Thyroid gland (tissue), 4 donors: ENCODE measurements around the gene PPP4R2.

Source experiments
- CTCF ChIP-seq, 6 experiments: fragments of 200-600 bp in 3 of 6; fragments of 450-650 bp in 3 of 6; sonication (generic) in 3 of 6; IDR thresholded peaks; one replicate each; pipeline ENCODE4 v1.5.1; 2016 to 2019; ENCODE audit warnings: antibody characterized with exemption in 6 of 6, mild to moderate bottlenecking in 2 of 6, inconsistent platforms in 1 of 6, moderate library complexity in 1 of 6
- POLR2A ChIP-seq, 2 donors: fragments of 450-650 bp; IDR thresholded peaks; one replicate each; pipeline ENCODE4 v1.6.1; 2017; ENCODE audit warnings: antibody characterized with exemption in 2 of 2, mild to moderate bottlenecking in 2 of 2, moderate library complexity in 1 of 2

GRCh38 chr3:72969766-72970165 is 26.8 kb upstream of the PPP4R2 start:
- TF ChIP-seq CTCF (IDR thresholded peaks at IDR 0.05) (no peak), POLR2A (IDR thresholded peaks at IDR 0.05) (no peak)
